ENCODE results near the gene CHD5. TPM values are rescaled to one million over a fixed set of nuclear protein-coding genes. Genes with fewer than 3 reads are reported as not detected.

CHD5 gene
- total RNA-seq, 2 donors from 2014 or later, result under 0.01 to 2.1 TPM

DNA sequence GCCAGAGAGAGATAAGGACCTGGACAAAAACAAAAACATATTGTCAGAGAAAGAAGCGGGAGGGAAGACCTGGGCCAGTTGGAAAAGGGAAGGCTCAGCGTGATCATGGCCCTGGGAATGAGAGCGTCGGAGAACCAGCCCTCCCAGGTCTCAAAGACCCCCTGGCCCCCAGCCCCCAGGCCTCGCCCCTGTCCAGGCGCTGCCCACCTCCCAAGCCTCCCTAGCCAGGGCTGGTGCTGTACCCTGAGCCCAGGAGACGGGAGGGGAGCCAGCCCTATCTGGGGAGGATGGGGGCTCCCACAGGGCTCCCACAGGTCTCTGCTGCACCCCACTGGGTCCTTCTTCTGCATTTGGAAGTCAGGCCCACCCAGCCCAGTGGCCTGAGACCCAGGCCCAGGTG is 15.1 kb downstream of the CHD5 start:
- H3K27me3 ChIP-seq, result no peaks in the 10 kb centered on the region
- H3K9me3 ChIP-seq, result no peaks in the 10 kb centered on the region
- no peak overlapping the region for H3K27ac ChIP-seq
- no peak overlapping the region for H3K4me3 ChIP-seq
- no peak for ATAC-seq
- no peaks in the 10 kb centered on the region for H3K36me3 ChIP-seq (replicated peaks in 1 of 2; ENCODE audit: insufficient read depth in 1 of 2, low read depth in 2 of 2)
- no peak for DNase-seq
- 61 to 65% methylated on average over 6 to 7 of the region's 7 CpGs for WGBS, 2 donors
- intact Hi-C loops (cut with DNase I), result no loop called here
- no peak for TF ChIP-seq POLR2A (IDR thresholded peaks at IDR 0.05)
- TF ChIP-seq, protein P1, sequence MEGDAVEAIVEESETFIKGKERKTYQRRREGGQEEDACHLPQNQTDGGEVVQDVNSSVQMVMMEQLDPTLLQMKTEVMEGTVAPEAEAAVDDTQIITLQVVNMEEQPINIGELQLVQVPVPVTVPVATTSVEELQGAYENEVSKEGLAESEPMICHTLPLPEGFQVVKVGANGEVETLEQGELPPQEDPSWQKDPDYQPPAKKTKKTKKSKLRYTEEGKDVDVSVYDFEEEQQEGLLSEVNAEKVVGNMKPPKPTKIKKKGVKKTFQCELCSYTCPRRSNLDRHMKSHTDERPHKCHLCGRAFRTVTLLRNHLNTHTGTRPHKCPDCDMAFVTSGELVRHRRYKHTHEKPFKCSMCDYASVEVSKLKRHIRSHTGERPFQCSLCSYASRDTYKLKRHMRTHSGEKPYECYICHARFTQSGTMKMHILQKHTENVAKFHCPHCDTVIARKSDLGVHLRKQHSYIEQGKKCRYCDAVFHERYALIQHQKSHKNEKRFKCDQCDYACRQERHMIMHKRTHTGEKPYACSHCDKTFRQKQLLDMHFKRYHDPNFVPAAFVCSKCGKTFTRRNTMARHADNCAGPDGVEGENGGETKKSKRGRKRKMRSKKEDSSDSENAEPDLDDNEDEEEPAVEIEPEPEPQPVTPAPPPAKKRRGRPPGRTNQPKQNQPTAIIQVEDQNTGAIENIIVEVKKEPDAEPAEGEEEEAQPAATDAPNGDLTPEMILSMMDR (IDR thresholded peaks at IDR 0.05), result no peak
- H3K4me1 ChIP-seq, result no peaks in the 10 kb centered on the region

DNA sequence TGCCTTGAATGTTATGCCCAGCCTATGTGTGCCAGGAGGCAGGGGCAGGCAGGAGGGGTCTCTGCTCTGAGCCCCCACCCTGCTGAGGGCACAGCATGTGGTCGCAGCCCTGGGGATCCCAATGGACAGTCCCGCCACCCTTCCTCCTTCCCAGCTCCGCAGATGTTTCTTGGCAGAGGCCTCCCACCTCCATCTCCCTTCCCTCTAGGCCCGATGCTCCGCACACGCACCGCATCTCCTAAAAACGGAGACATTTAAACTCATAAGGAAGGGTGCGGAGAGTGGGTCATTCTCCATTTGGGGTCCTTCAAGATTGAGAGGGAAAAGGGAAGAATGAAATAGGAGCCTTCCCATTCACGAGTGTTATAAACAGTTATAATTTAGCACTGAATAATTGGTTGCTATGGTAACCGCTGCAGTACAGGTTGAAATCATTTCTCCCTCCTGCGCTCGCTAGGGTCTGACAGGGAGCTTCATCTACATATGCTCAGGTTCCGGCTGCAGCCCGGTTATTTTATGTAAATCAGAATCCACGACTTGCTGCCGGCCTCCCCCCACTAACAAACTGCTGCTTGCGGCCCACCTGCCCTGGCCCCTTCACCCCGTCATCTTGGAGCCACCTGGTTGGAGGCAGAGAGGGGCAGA is 16.0 kb downstream of the CHD5 start:
- no peaks in the 10 kb centered on the region for H3K27me3 ChIP-seq
- ATAC-seq (no peak), DNase-seq (no peak)
- no peaks in the 10 kb centered on the region for H3K36me3 ChIP-seq (replicated peaks in 1 of 2; ENCODE audit: insufficient read depth in 1 of 2, low read depth in 2 of 2)
- no peak overlapping the region for H3K27ac ChIP-seq
- TF ChIP-seq, protein P1 (IDR thresholded peaks at IDR 0.05), result no peak
- H3K9me3 ChIP-seq, result no peaks in the 10 kb centered on the region
- 61 to 62% methylated on average over 19 of the region's 19 CpGs for WGBS, 2 donors
- H3K4me3 ChIP-seq, result no peak overlapping the region
- no peaks in the 10 kb centered on the region for H3K4me1 ChIP-seq
- intact Hi-C loops (cut with DNase I), result no loop called here

GRCh38 chr1:6163191-6163972 is 16.7 kb downstream of the CHD5 start:
- WGBS, 2 donors, result 67 to 72% methylated on average over 15 of the region's 15 CpGs
- intact Hi-C loops (cut with DNase I), result no loop called here
- Histone ChIP-seq H3K36me3 (replicated peaks in 1 of 2; ENCODE audit: insufficient read depth in 1 of 2, low read depth in 2 of 2) (no peaks in the 10 kb centered on the region), H3K9me3 (no peaks in the 10 kb centered on the region), H3K27me3 (no peaks in the 10 kb centered on the region), H3K4me1 (no peaks in the 10 kb centered on the region), H3K4me3 (no peak overlapping the region), H3K27ac (no peak overlapping the region)
- TF ChIP-seq POLR2A (IDR thresholded peaks at IDR 0.05), result no peak
- TF ChIP-seq, protein P1 (IDR thresholded peaks at IDR 0.05), result no peak
- no peak for DNase-seq
- ATAC-seq, result no peak

GRCh38 chr1:6162773-6163172 is 17.3 kb downstream of the CHD5 start:
- WGBS, 2 donors, result 58 to 77% methylated on average over 10 to 13 of the region's 13 CpGs
- DNase-seq (no peak), ATAC-seq (no peak)
- H3K27me3 ChIP-seq, result no peaks in the 10 kb centered on the region
- H3K4me1 ChIP-seq, result no peaks in the 10 kb centered on the region
- H3K4me3 ChIP-seq, result no peak overlapping the region
- TF ChIP-seq POLR2A (IDR thresholded peaks at IDR 0.05), result no peak
- TF ChIP-seq, protein P1 (IDR thresholded peaks at IDR 0.05), result no peak
- H3K27ac ChIP-seq, result no peak overlapping the region
- intact Hi-C loops (cut with DNase I), result no loop called here
- H3K9me3 ChIP-seq, result no peaks in the 10 kb centered on the region
- H3K36me3 ChIP-seq (replicated peaks in 1 of 2; ENCODE audit: insufficient read depth in 1 of 2, low read depth in 2 of 2), result no peaks in the 10 kb centered on the region
